Lung (tissue), 12 donors: Measurements from ENCODE around the gene LPCAT1. TPM values are rescaled to one million over a fixed set of nuclear protein-coding genes. Genes with fewer than 3 reads are reported as not detected.
"Not testable (repeated sequence)": the region's sequence is repeated elsewhere in the genome, so short reads cannot be mapped to it uniquely, and the experiment has no call there.

Source experiments
- ATAC-seq: fragments of 200-7000 bp; cut with Tn5 transposase; one replicate; pipeline ENCODE4 v1.9.1; 2020; ENCODE audit warnings: moderate number of reproducible peaks; ENCODE audit not compliant: insufficient read depth, low FRiP score
- DNase-seq, 3 donors: peaks; one replicate each; pipeline ENCODE4 v3.0.0-alpha.2; 2013 to 2017
- H3K27ac ChIP-seq, 2 donors: one replicate each; pipeline ENCODE4 v1.5.1; 2013; ENCODE audit warnings: mild to moderate bottlenecking in 2 of 2, moderate library complexity in 2 of 2, control low read depth in 1 of 2, inconsistent platforms in 1 of 2, low read depth in 1 of 2, low read length in 1 of 2
- H3K27me3 ChIP-seq, 3 donors: one replicate each; pipeline ENCODE4 v1.5.1; 2013; ENCODE audit warnings: low read length in 2 of 3; ENCODE audit not compliant: control insufficient read depth in 3 of 3, insufficient read depth in 3 of 3
- H3K36me3 ChIP-seq, 4 donors: one replicate each; pipeline ENCODE4 v1.5.1; 2013; ENCODE audit warnings: low read length in 4 of 4, mild to moderate bottlenecking in 1 of 4, moderate library complexity in 1 of 4; ENCODE audit not compliant: control insufficient read depth in 4 of 4, insufficient read depth in 4 of 4
- H3K4me1 ChIP-seq, 5 donors: one replicate each; pipeline ENCODE4 v1.5.1; 2013; ENCODE audit warnings: low read length in 5 of 5, mild to moderate bottlenecking in 2 of 5, moderate library complexity in 1 of 5; ENCODE audit not compliant: control insufficient read depth in 5 of 5, insufficient read depth in 5 of 5
- H3K4me3 ChIP-seq: one replicate; pipeline ENCODE4 v1.5.1; 2013; ENCODE audit warnings: mild to moderate bottlenecking, control low read depth, moderate library complexity
- H3K9ac ChIP-seq, 2 donors: one replicate each; pipeline ENCODE4 v1.5.1; 2013; ENCODE audit warnings: low read length in 2 of 2, control low read depth in 1 of 2; ENCODE audit not compliant: insufficient read depth in 1 of 2
- H3K9me3 ChIP-seq, 4 donors: one replicate each; pipeline ENCODE4 v1.5.1; 2013; ENCODE audit warnings: low read length in 3 of 4, mild to moderate bottlenecking in 1 of 4, moderate library complexity in 1 of 4; ENCODE audit not compliant: control insufficient read depth in 4 of 4, insufficient read depth in 3 of 4
- CTCF ChIP-seq: IDR thresholded peaks from 2 replicates; pipeline ENCODE4 v1.5.1; 2012; ENCODE audit warnings: mild to moderate bottlenecking; ENCODE audit errors: control extremely low read depth, extremely low read depth
- WGBS, 2 donors: extraction: QIAGEN DNeasy Blood & Tissue Kit; methylation state at CpG; one replicate each; pipeline ENCODE4 v1.1.7; 2013; 5-methylcytosine and 5-hydroxymethylcytosine counted together
- polyA plus RNA-seq, 2 donors: library from polyadenylated mRNA; stranded (reverse); fragments of 200-250 nt; gene quantifications; one replicate each; pipeline ENCODE4 v1.2.1, GENCODE V29; 2013
- total RNA-seq, 2 donors: library from RNA; depleted of rRNA in 1 of 2; stranded (reverse); fragments of >200 nt in 1 of 2; gene quantifications; one replicate each; pipeline ENCODE4 v1.2.1, GENCODE V29; 2014 to 2021
- donor health status: control.
- donor health status: control.
- donor health status: Bipolar disorder and iron deficiency.
- donor health status: healthy.
- donor health status: DM: yes; HTN: yes; CAD: no.

LPCAT1 gene
- total and polyA plus RNA-seq, 4 donors: 198 to 669 (median 443) TPM

GRCh38 chr5:1423901-1424603 lies 99.7 kb downstream of the LPCAT1 start:
- ATAC-seq (no peak), DNase-seq (no peak)
- Histone ChIP-seq H3K4me3 (no peak overlapping the region), H3K27me3 (no peaks in the 10 kb centered on the region), H3K9ac (no peak overlapping the region), H3K4me1 (no peaks in the 10 kb centered on the region), H3K27ac (no peak overlapping the region), H3K36me3 (no peaks in the 10 kb centered on the region), H3K9me3 (peaks cover 0 to 20% (median 7%) of the 10 kb centered on the region in 4 donors)
- 81 to 85% methylated on average over 19 of the region's 19 CpGs for WGBS, 2 donors
- TF ChIP-seq CTCF: no peak

- WGBS, 2 donors: 88 to 90% methylated on average over 5 to 13 of the region's 13 CpGs
- H3K9ac ChIP-seq, H3K36me3 ChIP-seq, H3K27ac ChIP-seq, H3K4me3 ChIP-seq, DNase-seq, H3K4me1 ChIP-seq, H3K27me3 ChIP-seq, ATAC-seq: not testable (repeated sequence)
- peaks cover 0 to 13% (median 3%) of the 10 kb centered on the region in 4 donors for H3K9me3 ChIP-seq
These were observed 101.2 kb downstream of the LPCAT1 start for GRCh38 chr5:1422522-1422921.

GRCh38 chr5:1421521-1422341 lies 102.0 kb downstream of the LPCAT1 start:
- TF ChIP-seq CTCF: no peak
- H3K27me3 ChIP-seq: no peaks in the 10 kb centered on the region
- no peaks in the 10 kb centered on the region for H3K36me3 ChIP-seq
- H3K4me3 ChIP-seq: no peak overlapping the region
- no peak overlapping the region for H3K9ac ChIP-seq
- no peaks in the 10 kb centered on the region for H3K4me1 ChIP-seq
- WGBS, 2 donors: 90 to 92% methylated on average over 29 of the region's 29 CpGs
- no peak overlapping the region for H3K27ac ChIP-seq
- ATAC-seq: no peak
- DNase-seq: no peak
- H3K9me3 ChIP-seq: peaks cover 0 to 9% (median 3%) of the 10 kb centered on the region in 4 donors
